Type B pancreatic cell (in vitro differentiated cells): ENCODE results near the gene DNASE1. TPM values are rescaled to one million over a fixed set of nuclear protein-coding genes. Genes with fewer than 3 reads are reported as not detected.

ENCODE experiments used
- DNase-seq: peaks from one replicate; pipeline ENCODE4 v3.0.0; 2021; ENCODE audit warnings: mixed read lengths; ENCODE audit not compliant: unreplicated experiment; ENCODE audit errors: extremely low spot score
- H3K27ac Mint-ChIP-seq: 2 replicates; pipeline ENCODE4 v1.8.0; 2021; ENCODE audit warnings: mild to moderate bottlenecking, mixed read lengths
- H3K27me3 Mint-ChIP-seq: 2 replicates; pipeline ENCODE4 v1.8.0; 2021; ENCODE audit warnings: mixed read lengths
- H3K36me3 Mint-ChIP-seq: 2 replicates; pipeline ENCODE4 v1.8.0; 2021; ENCODE audit warnings: mixed read lengths
- H3K4me1 Mint-ChIP-seq: one replicate; pipeline ENCODE4 v1.8.0; 2021; ENCODE audit warnings: mixed read lengths; ENCODE audit not compliant: unreplicated experiment
- H3K4me3 Mint-ChIP-seq: 2 replicates; pipeline ENCODE4 v1.8.0; 2021; ENCODE audit warnings: mild to moderate bottlenecking, mixed read lengths
- H3K9me3 Mint-ChIP-seq: 2 replicates; pipeline ENCODE4 v1.8.0; 2021; ENCODE audit warnings: mixed read lengths
- total RNA-seq: library from RNA; stranded (reverse); gene quantifications from 2 replicates; pipeline ENCODE4 v1.2.1, GENCODE V29; 2021; ENCODE audit warnings: low replicate concordance
- TF ChIP-seq, protein P1 (sequence below): fragments of 200-600 bp; sonication (generic); conservative IDR thresholded peaks from 2 replicates; pipeline ENCODE4 v1.5.0; 2021; ENCODE audit warnings: antibody characterized with exemption, mild to moderate bottlenecking

Gene DNASE1
- total RNA-seq, 1 donor from 2014 or later = 44.8 TPM

GRCh38 chr16:3691761-3692160 is 37.3 kb downstream of the DNASE1 start:
- Mint-ChIP-seq H3K36me3 (peaks cover 12% of the 10 kb centered on the region), H3K27ac (no peak overlapping the region), H3K27me3 (no peaks in the 10 kb centered on the region), H3K9me3 (no peaks in the 10 kb centered on the region), H3K4me3 (no peak overlapping the region), H3K4me1 (peaks cover 26% of the 10 kb centered on the region)
- TF ChIP-seq, protein P1, sequence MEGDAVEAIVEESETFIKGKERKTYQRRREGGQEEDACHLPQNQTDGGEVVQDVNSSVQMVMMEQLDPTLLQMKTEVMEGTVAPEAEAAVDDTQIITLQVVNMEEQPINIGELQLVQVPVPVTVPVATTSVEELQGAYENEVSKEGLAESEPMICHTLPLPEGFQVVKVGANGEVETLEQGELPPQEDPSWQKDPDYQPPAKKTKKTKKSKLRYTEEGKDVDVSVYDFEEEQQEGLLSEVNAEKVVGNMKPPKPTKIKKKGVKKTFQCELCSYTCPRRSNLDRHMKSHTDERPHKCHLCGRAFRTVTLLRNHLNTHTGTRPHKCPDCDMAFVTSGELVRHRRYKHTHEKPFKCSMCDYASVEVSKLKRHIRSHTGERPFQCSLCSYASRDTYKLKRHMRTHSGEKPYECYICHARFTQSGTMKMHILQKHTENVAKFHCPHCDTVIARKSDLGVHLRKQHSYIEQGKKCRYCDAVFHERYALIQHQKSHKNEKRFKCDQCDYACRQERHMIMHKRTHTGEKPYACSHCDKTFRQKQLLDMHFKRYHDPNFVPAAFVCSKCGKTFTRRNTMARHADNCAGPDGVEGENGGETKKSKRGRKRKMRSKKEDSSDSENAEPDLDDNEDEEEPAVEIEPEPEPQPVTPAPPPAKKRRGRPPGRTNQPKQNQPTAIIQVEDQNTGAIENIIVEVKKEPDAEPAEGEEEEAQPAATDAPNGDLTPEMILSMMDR = no peak
- no peak for DNase-seq

DNA sequence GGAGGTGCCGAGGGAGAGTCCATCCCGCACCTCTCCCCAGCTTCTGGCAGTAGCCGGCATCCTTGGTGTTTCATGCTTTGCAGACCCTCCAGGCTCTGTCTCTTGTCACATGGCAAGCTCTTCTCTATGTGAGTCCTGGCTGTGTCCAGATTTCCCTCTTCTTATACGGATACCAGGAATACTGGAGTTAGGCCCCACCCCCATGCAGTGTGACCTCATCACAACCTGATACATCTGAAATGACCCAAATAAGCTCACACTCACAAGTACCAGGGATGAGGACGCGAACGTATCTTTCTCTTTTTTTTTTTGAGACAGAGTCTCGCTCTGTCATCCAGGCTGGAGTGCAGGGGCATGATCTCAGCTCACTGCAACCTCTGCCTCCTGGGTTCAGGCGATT is 39.6 kb downstream of the DNASE1 start:
- Mint-ChIP-seq H3K36me3 (peaks cover 6% of the 10 kb centered on the region), H3K9me3 (no peaks in the 10 kb centered on the region), H3K27ac (no peak overlapping the region), H3K27me3 (no peaks in the 10 kb centered on the region), H3K4me3 (no peak overlapping the region), H3K4me1 (peaks cover 26% of the 10 kb centered on the region)
- TF ChIP-seq, protein P1 = no peak
- no peak for DNase-seq

- peaks cover 19% of the 10 kb centered on the region for H3K4me1 Mint-ChIP-seq
- TF ChIP-seq, protein P1 = no peak
- no peaks in the 10 kb centered on the region for H3K9me3 Mint-ChIP-seq
- no peaks in the 10 kb centered on the region for H3K27me3 Mint-ChIP-seq
- H3K4me3 Mint-ChIP-seq = peak overlapping the region; percentile 70
- DNase-seq = no peak
- peak overlapping the region; percentile 91 for H3K27ac Mint-ChIP-seq
- H3K36me3 Mint-ChIP-seq = peaks cover under 1% of the 10 kb centered on the region
These were observed 41.3 kb downstream of the DNASE1 start for GRCh38 chr16:3695610-3696369.

DNA sequence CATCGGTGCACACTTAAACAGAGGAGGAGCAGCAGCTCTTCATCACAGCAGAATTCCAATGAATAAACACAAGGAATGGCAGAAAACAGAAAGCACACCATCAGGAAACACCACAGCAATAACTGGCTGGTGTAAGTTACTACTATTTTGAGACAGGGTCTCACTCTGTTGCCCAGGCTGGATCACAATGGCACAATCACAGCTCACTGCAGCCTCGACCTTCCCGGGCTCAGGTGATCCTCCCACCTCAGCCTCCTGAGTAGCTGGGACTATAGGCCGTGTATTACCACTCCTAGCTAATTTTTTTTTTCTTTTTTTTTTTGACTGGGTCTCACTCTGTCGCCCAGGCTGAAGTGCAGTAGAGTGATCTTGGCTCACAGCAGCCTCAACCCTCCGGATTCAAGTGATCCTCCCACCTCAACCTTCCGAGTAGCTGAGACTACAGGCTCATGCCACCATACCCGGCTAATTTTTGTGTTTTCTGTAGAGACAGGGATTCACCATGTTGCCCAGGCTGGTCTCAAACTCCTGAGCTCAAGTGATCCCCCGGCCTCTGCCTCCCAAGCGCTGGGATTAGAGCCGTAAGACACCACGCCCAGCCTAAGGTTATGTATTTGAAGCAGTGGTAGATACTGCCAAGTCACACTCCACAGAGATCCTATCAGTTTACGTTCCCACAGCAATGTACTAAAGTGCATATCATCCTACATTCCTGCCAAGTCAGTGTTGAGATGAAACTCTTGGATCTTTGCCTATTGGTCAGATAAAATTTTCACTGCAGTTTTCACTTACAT is 42.1 kb downstream of the DNASE1 start:
- Mint-ChIP-seq H3K27me3 (no peaks in the 10 kb centered on the region), H3K36me3 (no peaks in the 10 kb centered on the region), H3K4me1 (peaks cover 18% of the 10 kb centered on the region), H3K27ac (peak overlapping the region; percentile 91), H3K4me3 (peak overlapping the region; percentile 70), H3K9me3 (no peaks in the 10 kb centered on the region)
- DNase-seq = no peak
- TF ChIP-seq, protein P1 = no peak

GRCh38 chr16:3698941-3699340 is 44.5 kb downstream of the DNASE1 start:
- no peak for DNase-seq
- Mint-ChIP-seq H3K4me3 (no peak overlapping the region), H3K4me1 (peaks cover 18% of the 10 kb centered on the region), H3K36me3 (peaks cover 4% of the 10 kb centered on the region), H3K27ac (no peak overlapping the region), H3K27me3 (no peaks in the 10 kb centered on the region), H3K9me3 (no peaks in the 10 kb centered on the region)
- TF ChIP-seq, protein P1 = no peak
